GM21619 (cell line): Measurements from ENCODE around the gene RXRB.
"Not testable (repeated sequence)": the region's sequence is repeated elsewhere in the genome, so short reads cannot be mapped to it uniquely, and the experiment has no call there.

Experiments
- ATAC-seq: cut with Tn5 transposase; IDR thresholded peaks from one replicate; pipeline ENCODE4 v1.9.1; 2021; ENCODE audit not compliant: unreplicated experiment

The RXRB gene

GRCh38 chr6:33164665-33165373 is 35.6 kb downstream of the RXRB start:
- ATAC-seq: no peak

GRCh38 chr6:33164176-33164575 is 36.3 kb downstream of the RXRB start:
- no peak for ATAC-seq

DNA sequence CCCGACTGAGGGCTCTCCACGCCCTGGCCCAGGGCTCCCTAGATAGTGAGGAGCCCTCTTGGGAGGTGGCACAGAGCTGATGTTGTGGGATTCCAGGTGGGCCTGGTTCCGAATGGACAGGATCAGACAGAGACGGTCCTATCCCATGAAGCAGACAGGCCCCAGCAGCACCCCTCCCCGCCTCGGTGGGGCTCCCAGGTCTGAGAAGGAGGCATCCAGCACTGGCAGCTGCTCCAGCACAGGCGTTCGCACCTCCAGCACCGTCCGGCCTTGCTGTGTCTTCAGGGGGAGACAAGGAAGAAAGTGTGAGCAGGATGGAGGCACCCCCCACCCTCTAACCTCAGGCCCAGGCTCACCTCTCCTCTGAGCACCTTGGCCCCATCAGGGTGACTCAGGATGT is 36.9 kb downstream of the RXRB start:
- ATAC-seq: no peak

- ATAC-seq: no peak
Observed at GRCh38 chr6:33161354-33162331, 38.8 kb downstream of the RXRB start.

- no peak for ATAC-seq
Observed at GRCh38 chr6:33160728-33161344, 39.6 kb downstream of the RXRB start.

DNA sequence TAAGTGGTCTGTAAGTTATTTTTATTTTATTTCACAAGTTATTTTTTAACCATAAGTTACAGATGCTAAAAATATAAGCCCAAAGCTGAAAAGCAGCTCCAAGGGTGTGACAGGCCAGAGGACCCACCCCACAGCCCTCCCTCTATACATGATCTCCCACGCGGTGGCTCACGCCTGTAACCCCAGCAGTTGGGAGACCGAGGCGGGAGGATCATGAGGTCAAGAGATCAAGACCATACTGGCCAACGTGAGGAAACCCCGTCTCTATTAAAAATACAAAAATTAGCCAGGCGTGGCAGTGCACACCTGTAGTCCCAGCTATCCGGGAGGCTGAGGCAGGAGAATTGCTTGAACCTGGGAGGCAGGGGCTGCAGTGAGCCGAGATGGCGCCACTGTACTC is 40.4 kb downstream of the RXRB start:
- ATAC-seq: no peak

DNA sequence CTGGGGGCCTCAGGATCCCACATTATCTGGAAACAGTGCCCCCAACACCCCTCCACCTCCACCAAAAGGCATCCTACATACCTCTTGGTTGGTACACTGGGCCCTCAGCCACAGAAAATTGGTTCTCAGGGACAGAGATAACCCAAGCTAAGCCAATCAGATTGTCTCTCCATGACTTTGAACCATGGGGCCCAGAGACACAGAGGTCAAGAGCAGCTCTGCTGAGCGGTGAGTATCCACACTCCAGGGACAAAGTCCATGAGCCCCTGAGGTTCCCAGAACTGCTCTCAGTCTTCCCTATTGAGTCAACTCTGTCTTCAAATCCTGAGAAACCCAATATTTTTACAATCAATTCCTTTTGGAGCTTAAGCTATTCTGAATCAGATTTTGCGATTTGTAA is 43.5 kb downstream of the RXRB start:
- no peak for ATAC-seq

DNA sequence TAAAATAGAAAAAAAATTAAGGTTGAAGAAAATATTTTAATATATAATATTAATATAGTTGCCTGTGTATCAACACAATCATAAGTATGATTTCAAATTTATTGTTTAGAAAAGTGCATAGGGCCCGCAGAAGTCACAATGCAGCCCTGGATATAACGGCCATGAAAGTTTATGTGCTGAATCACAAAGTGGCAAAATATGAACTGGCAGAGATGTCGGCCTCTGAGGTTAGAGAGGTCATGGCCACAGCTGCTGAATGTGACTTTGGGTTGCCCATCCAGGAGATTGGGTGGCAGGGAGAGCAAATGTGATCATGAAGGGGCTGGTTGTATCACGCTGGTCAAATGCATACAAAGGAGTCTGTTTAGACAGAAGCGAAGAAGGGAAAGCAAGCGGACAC is 43.9 kb downstream of the RXRB start:
- no peak for ATAC-seq

DNA sequence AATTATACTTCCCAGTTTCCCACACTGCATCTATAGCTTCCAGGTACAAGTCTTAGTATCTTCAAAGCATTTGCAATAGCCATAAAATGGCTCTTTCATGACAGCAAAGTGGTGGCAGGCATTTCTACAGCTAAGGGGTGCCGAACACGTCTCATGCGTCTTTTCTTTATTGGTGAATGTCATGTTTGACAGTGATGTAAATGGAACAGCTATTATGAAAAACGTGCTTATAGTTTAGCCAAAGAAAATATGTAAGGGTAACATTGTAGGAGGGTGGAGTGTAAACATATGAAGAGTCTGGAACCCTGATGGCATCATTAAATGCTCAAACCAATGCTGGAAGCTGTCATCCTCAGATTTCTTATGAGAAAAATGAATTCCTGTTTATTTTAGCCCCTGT is 46.1 kb downstream of the RXRB start:
- no peak for ATAC-seq

DNA sequence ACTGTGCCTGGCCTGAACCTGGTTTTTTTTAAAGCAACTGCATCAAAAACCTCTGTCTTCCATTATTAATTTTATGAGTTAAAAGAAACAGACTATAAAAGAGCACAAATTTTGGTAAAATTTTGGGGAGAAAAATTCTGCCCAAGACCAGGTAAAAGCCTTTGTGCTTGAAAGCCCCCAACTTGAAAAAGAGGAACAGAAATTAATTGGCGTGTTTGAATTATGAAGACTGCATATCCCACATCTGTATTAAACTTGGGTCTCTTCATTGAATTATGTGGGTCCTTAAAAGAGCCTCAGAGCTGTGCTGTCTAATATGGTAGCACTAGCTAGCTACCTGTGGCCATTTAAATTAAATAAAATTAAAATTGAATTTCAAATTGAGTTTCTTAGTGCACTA is 49.4 kb downstream of the RXRB start:
- no peak for ATAC-seq

GRCh38 chr6:33150560-33150959 is 49.9 kb downstream of the RXRB start:
- ATAC-seq: not testable (repeated sequence)

- no peak for ATAC-seq
Observed at GRCh38 chr6:33147807-33148666, 52.4 kb downstream of the RXRB start.

DNA sequence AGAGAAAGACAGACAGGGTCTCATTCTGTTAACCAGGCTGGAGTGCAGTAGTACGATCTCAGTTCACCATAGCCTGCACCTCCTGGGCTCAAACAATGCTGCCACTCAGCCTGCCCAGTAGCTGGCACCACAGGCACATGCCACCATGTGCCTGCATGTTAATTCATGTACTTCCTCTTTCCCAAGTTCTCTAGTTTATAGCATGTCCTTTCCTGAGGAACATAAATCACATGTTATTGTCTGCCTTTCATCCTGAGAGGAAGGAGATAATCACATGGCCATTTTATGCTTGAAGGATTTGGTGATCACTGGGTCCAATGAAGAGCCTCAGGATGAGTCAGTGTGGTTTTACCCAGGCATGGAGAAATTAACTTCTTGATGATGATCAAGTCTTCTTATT is 56.1 kb downstream of the RXRB start:
- no peak for ATAC-seq
